Measurements from ENCODE around the gene TNFRSF14. TPM values are rescaled to one million over a fixed set of nuclear protein-coding genes. Genes with fewer than 3 reads are reported as not detected.

The TNFRSF14 gene
- total RNA-seq, 1 donor from 2014 or later, result 6.5 TPM

- no peak overlapping the region for H3K4me3 Mint-ChIP-seq (ENCODE audit: unreplicated experiment)
- peak; percentile 52 for TF ChIP-seq CTCF (IDR thresholded peaks at IDR 0.05)
- DNase-seq (ENCODE audit: extremely low spot score, unreplicated experiment), result no peak
- peaks cover 22% of the 10 kb centered on the region for H3K4me1 Mint-ChIP-seq (ENCODE audit: unreplicated experiment)
- no peaks in the 10 kb centered on the region for H3K9me3 Mint-ChIP-seq (ENCODE audit: unreplicated experiment)
- H3K27me3 Mint-ChIP-seq (ENCODE audit: unreplicated experiment), result no peaks in the 10 kb centered on the region
- H3K27ac Mint-ChIP-seq (ENCODE audit: unreplicated experiment), result no peak overlapping the region
- H3K36me3 Mint-ChIP-seq (ENCODE audit: unreplicated experiment), result no peaks in the 10 kb centered on the region
Measured at GRCh38 chr1:2554621-2555387, 1.4 kb upstream of the TNFRSF14 start.

- Mint-ChIP-seq H3K9me3 (ENCODE audit: unreplicated experiment) (no peaks in the 10 kb centered on the region), H3K27ac (ENCODE audit: unreplicated experiment) (peak overlapping the region; percentile 90), H3K27me3 (ENCODE audit: unreplicated experiment) (no peaks in the 10 kb centered on the region), H3K36me3 (ENCODE audit: unreplicated experiment) (no peaks in the 10 kb centered on the region), H3K4me1 (ENCODE audit: unreplicated experiment) (peaks cover 22% of the 10 kb centered on the region), H3K4me3 (ENCODE audit: unreplicated experiment) (peak overlapping the region; percentile 66)
- DNase-seq (ENCODE audit: extremely low spot score, unreplicated experiment), result no peak
- TF ChIP-seq CTCF (IDR thresholded peaks at IDR 0.05), result no peak
Measured at GRCh38 chr1:2555634-2556276, 416 bp upstream of the TNFRSF14 start.

GRCh38 chr1:2556678-2557481 lies 709 bp downstream of the TNFRSF14 start:
- H3K27ac Mint-ChIP-seq (ENCODE audit: unreplicated experiment), result peak overlapping the region; percentile 90
- no peaks in the 10 kb centered on the region for H3K36me3 Mint-ChIP-seq (ENCODE audit: unreplicated experiment)
- no peak for TF ChIP-seq CTCF (IDR thresholded peaks at IDR 0.05)
- peaks cover 22% of the 10 kb centered on the region for H3K4me1 Mint-ChIP-seq (ENCODE audit: unreplicated experiment)
- H3K27me3 Mint-ChIP-seq (ENCODE audit: unreplicated experiment), result no peaks in the 10 kb centered on the region
- peak overlapping the region; percentile 66 for H3K4me3 Mint-ChIP-seq (ENCODE audit: unreplicated experiment)
- no peak for DNase-seq (ENCODE audit: extremely low spot score, unreplicated experiment)
- no peaks in the 10 kb centered on the region for H3K9me3 Mint-ChIP-seq (ENCODE audit: unreplicated experiment)

GRCh38 chr1:2557482-2558400 lies 1.6 kb downstream of the TNFRSF14 start:
- no peaks in the 10 kb centered on the region for H3K9me3 Mint-ChIP-seq (ENCODE audit: unreplicated experiment)
- no peak for TF ChIP-seq CTCF (IDR thresholded peaks at IDR 0.05)
- H3K4me1 Mint-ChIP-seq (ENCODE audit: unreplicated experiment), result peaks cover 22% of the 10 kb centered on the region
- H3K36me3 Mint-ChIP-seq (ENCODE audit: unreplicated experiment), result no peaks in the 10 kb centered on the region
- DNase-seq (ENCODE audit: extremely low spot score, unreplicated experiment), result no peak
- H3K27ac Mint-ChIP-seq (ENCODE audit: unreplicated experiment), result no peak overlapping the region
- H3K27me3 Mint-ChIP-seq (ENCODE audit: unreplicated experiment), result no peaks in the 10 kb centered on the region
- no peak overlapping the region for H3K4me3 Mint-ChIP-seq (ENCODE audit: unreplicated experiment)
